Keratinocyte (primary cell): ENCODE results near the gene MRPL10. TPM values are rescaled to one million over a fixed set of nuclear protein-coding genes. Genes with fewer than 3 reads are reported as not detected.

Experiments
- DNase-seq: peaks from one replicate; pipeline ENCODE4 v3.0.0-alpha.2; 2011; ENCODE audit warnings: low read depth, missing footprints, low spot score
- FAIRE-seq: peaks from 2 replicates; lab custom pipeline; 2011; peaks lifted over from hg19 to GRCh38; lab: Jason Lieb, UNC
- H2AFZ ChIP-seq: 2 replicates; pipeline ENCODE4 v1.6.0; 2012; ENCODE audit warnings: low read length, control low read depth, inconsistent platforms; ENCODE audit not compliant: control insufficient read depth
- H3K27ac ChIP-seq: 2 replicates; pipeline ENCODE4 v1.5.1; 2011; ENCODE audit warnings: low read length; ENCODE audit not compliant: control insufficient read depth, insufficient read depth
- H3K27me3 ChIP-seq: 3 replicates; pipeline ENCODE4 v1.6.0; 2011; ENCODE audit warnings: low read length; ENCODE audit not compliant: control insufficient read depth, insufficient read depth; ENCODE audit errors: extremely low read depth
- H3K36me3 ChIP-seq, 2 experiments: 2 replicates in 1 of 2; 3 replicates in 1 of 2; pipeline ENCODE4 v1.5.1; 2011; ENCODE audit warnings: low read length in 2 of 2, mild to moderate bottlenecking in 1 of 2; ENCODE audit not compliant: control insufficient read depth in 2 of 2, insufficient read depth in 2 of 2; ENCODE audit errors: extremely low read depth in 1 of 2
- H3K4me1 ChIP-seq: 3 replicates; pipeline ENCODE4 v1.5.1; 2011; ENCODE audit warnings: low read length; ENCODE audit not compliant: control insufficient read depth, insufficient read depth; ENCODE audit errors: extremely low read depth
- H3K4me2 ChIP-seq: 3 replicates; pipeline ENCODE4 v1.6.0; 2011; ENCODE audit warnings: low read depth, low read length; ENCODE audit not compliant: control insufficient read depth, insufficient read depth; ENCODE audit errors: extremely low read depth
- H3K4me3 ChIP-seq, 3 experiments: fragments of 200-600 bp in 1 of 3; sonication (generic) in 1 of 3; 2 replicates in 2 of 3; 3 replicates in 1 of 3; pipeline ENCODE4 v1.5.1; 2011 to 2016; ENCODE audit warnings: low read length in 3 of 3, mild to moderate bottlenecking in 3 of 3, control low read depth in 2 of 3, inconsistent platforms in 1 of 3, low read depth in 1 of 3, mixed read lengths in 1 of 3, mixed run types in 1 of 3, moderate library complexity in 1 of 3; ENCODE audit not compliant: control insufficient read depth in 2 of 3, insufficient read depth in 2 of 3; ENCODE audit errors: extremely low read depth in 1 of 3
- H3K79me2 ChIP-seq: 2 replicates; pipeline ENCODE4 v1.6.0; 2012; ENCODE audit warnings: low read length; ENCODE audit not compliant: control insufficient read depth, insufficient read depth
- H3K9ac ChIP-seq: 3 replicates; pipeline ENCODE4 v1.6.0; 2011; ENCODE audit warnings: low read length; ENCODE audit not compliant: control insufficient read depth, insufficient read depth; ENCODE audit errors: extremely low read depth
- H3K9me1 ChIP-seq: 3 replicates; pipeline ENCODE4 v1.6.0; 2011; ENCODE audit warnings: low read length; ENCODE audit not compliant: control insufficient read depth, insufficient read depth; ENCODE audit errors: extremely low read depth
- H3K9me3 ChIP-seq: 2 replicates; pipeline ENCODE4 v1.5.1; 2012; ENCODE audit warnings: low read depth, low read length; ENCODE audit not compliant: control insufficient read depth
- H4K20me1 ChIP-seq: 3 replicates; pipeline ENCODE4 v1.6.0; 2011; ENCODE audit warnings: low read length; ENCODE audit not compliant: control insufficient read depth, insufficient read depth; ENCODE audit errors: extremely low read depth
- CTCF ChIP-seq, 3 experiments: IDR thresholded peaks in 1 of 3; conservative IDR thresholded peaks in 1 of 3; optimal IDR thresholded peaks in 1 of 3; 2 replicates in 2 of 3; 3 replicates in 1 of 3; pipeline versions ENCODE3 to v1.5.1; 2011; ENCODE audit warnings: low read length in 3 of 3, mild to moderate bottlenecking in 3 of 3, moderate library complexity in 2 of 3, control low read depth in 1 of 3, inconsistent platforms in 1 of 3; ENCODE audit not compliant: insufficient read depth in 2 of 3; ENCODE audit errors: extremely low read depth in 1 of 3
- EZH2 ChIP-seq: IDR thresholded peaks from one replicate; pipeline ENCODE4 v1.6.1; 2012; ENCODE audit warnings: inconsistent platforms, mild to moderate bottlenecking, low read length, moderate library complexity
- dilution Hi-C: fragments of 300-500 bp; cut with MboI; formaldehyde crosslinking; loops from one replicate; pipeline ENCODE4 v1.7.0; 2020; ENCODE audit warnings: low sequenced_read_pairs; ENCODE audit not compliant: extremely low pct_ligation_motif_present
- polyA plus RNA-seq, 5 experiments: library from polyadenylated mRNA; depleted of rRNA in 3 of 5; stranded (reverse) in 3 of 5; stranded (forward) in 1 of 5; unstranded in 1 of 5; fragments of >200 nt; gene quantifications; 1 replicate in 1 of 5; 2 replicates in 3 of 5; 3 replicates in 1 of 5; pipeline versions ENCODE4 v1.2.1 to v1.2.3, GENCODE V29; 2011 to 2012; ENCODE audit warnings: missing spikeins in 2 of 5, low read depth in 1 of 5, low replicate concordance in 1 of 5

MRPL10 gene
- polyA plus RNA-seq, 1 donor (not counting 4 experiments of a cell fraction or from before 2014, with no cell fraction given): 42.4 TPM

GRCh38 chr17:47860386-47860785 lies 29.0 kb upstream of the MRPL10 start:
- DNase-seq: no peak
- Histone ChIP-seq H3K27me3 (peaks cover 10% of the 10 kb centered on the region), H4K20me1 (no peaks in the 10 kb centered on the region), H3K9me1 (no peaks in the 10 kb centered on the region), H3K27ac (no peak overlapping the region), H3K4me2 (no peak overlapping the region), H3K36me3 (no peaks in the 10 kb centered on the region), H3K4me1 (peaks cover 24% of the 10 kb centered on the region), H3K9ac (no peak overlapping the region), H2AFZ (no peak overlapping the region), H3K9me3 (no peaks in the 10 kb centered on the region), H3K4me3 (no peak overlapping the region), H3K79me2 (no peaks in the 10 kb centered on the region)
- TF ChIP-seq EZH2: no peak
- dilution Hi-C loops: no loop called here
- FAIRE-seq: no peak

GRCh38 chr17:47857551-47858455 lies 26.5 kb upstream of the MRPL10 start:
- H3K27me3 ChIP-seq: peaks cover 34% of the 10 kb centered on the region
- H3K79me2 ChIP-seq: no peaks in the 10 kb centered on the region
- H2AFZ ChIP-seq: no peak overlapping the region
- DNase-seq (no peak), FAIRE-seq (no peak)
- H3K4me3 ChIP-seq: no peak overlapping the region
- no peaks in the 10 kb centered on the region for H3K9me1 ChIP-seq
- no peak overlapping the region for H3K27ac ChIP-seq
- dilution Hi-C loops: no loop called here
- H3K9ac ChIP-seq: no peak overlapping the region
- no peak overlapping the region for H3K4me2 ChIP-seq
- no peak for TF ChIP-seq CTCF (optimal IDR thresholded peaks at IDR 0.05 in 1 of 3, IDR thresholded peaks at IDR 0.05 in 1 of 3, conservative IDR thresholded peaks at IDR 0.05 in 1 of 3; ENCODE audit: extremely low read depth in 1 of 3, insufficient read depth in 2 of 3, low read length in 3 of 3)
- no peak for TF ChIP-seq EZH2
- no peaks in the 10 kb centered on the region for H4K20me1 ChIP-seq
- peaks cover 5% of the 10 kb centered on the region for H3K4me1 ChIP-seq
- H3K36me3 ChIP-seq: no peaks in the 10 kb centered on the region
- H3K9me3 ChIP-seq: no peaks in the 10 kb centered on the region
